DOHH2 (cell line): Measurements from ENCODE around the gene CAPN10.
"Not testable (repeated sequence)": the region's sequence is repeated elsewhere in the genome, so short reads cannot be mapped to it uniquely, and the experiment has no call there.

ENCODE experiments used
- EZH2phosphoT487 ChIP-seq: fragments of 200-600 bp; sonication (generic); IDR thresholded peaks from 2 replicates; pipeline ENCODE4 v1.6.1; 2017; ENCODE audit warnings: borderline replicate concordance, mild to moderate bottlenecking, antibody characterized with exemption, low read length, moderate library complexity, mixed read lengths
- TF ChIP-seq, protein P1 (sequence below): fragments of 200-600 bp; sonication (generic); IDR thresholded peaks from one replicate; pipeline ENCODE4 v1.5.1; 2014; ENCODE audit warnings: antibody characterized with exemption, mild to moderate bottlenecking, low read depth, low read length; ENCODE audit not compliant: poor library complexity, severe bottlenecking

DNA sequence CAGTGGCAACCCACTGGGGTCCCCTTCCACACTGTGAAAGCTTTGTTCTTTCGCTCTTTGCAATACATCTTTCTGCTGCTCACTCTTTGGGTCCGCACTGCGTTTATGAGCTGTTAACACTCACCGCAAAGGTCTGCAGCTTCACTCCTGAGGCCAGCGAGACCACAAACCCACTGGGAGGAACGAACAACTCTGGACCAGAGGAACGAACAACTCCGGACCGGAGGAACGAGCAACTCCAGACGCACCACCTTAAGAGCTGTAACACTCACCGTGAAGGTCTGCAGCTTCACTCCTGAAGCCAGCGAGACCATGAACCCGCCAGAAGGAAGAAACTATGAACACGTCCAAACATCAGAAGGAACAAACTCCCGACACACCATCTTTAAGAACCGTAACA lies 47.4 kb upstream of the CAPN10 start:
- TF ChIP-seq, protein P1, sequence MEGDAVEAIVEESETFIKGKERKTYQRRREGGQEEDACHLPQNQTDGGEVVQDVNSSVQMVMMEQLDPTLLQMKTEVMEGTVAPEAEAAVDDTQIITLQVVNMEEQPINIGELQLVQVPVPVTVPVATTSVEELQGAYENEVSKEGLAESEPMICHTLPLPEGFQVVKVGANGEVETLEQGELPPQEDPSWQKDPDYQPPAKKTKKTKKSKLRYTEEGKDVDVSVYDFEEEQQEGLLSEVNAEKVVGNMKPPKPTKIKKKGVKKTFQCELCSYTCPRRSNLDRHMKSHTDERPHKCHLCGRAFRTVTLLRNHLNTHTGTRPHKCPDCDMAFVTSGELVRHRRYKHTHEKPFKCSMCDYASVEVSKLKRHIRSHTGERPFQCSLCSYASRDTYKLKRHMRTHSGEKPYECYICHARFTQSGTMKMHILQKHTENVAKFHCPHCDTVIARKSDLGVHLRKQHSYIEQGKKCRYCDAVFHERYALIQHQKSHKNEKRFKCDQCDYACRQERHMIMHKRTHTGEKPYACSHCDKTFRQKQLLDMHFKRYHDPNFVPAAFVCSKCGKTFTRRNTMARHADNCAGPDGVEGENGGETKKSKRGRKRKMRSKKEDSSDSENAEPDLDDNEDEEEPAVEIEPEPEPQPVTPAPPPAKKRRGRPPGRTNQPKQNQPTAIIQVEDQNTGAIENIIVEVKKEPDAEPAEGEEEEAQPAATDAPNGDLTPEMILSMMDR: not testable (repeated sequence)
- TF ChIP-seq EZH2phosphoT487: not testable (repeated sequence)
